H9 (cell line): ENCODE data around the gene ROBO3. TPM values are rescaled to one million over a fixed set of nuclear protein-coding genes. Genes with fewer than 3 reads are reported as not detected.

ENCODE experiments used
- DNase-seq: peaks from one replicate; pipeline ENCODE4 v3.0.0-alpha.2; 2017
- H2AFZ ChIP-seq: one replicate; pipeline ENCODE4 v1.6.1; 2013; ENCODE audit warnings: mild to moderate bottlenecking, low read length, control low read depth, moderate library complexity
- H2AK5ac ChIP-seq: 2 replicates; pipeline ENCODE4 v1.6.1; 2013; ENCODE audit warnings: low read length, control low read depth, mixed read lengths; ENCODE audit not compliant: insufficient read length
- H2BK120ac ChIP-seq: one replicate; pipeline ENCODE4 v1.6.1; 2013; ENCODE audit warnings: low read depth, mild to moderate bottlenecking, low read length, control low read depth, inconsistent platforms; ENCODE audit not compliant: poor library complexity, severe bottlenecking
- H2BK12ac ChIP-seq: 2 replicates; pipeline ENCODE4 v1.6.1; 2013; ENCODE audit warnings: low read length, control low read depth, mixed read lengths, low read depth; ENCODE audit not compliant: insufficient read length
- H2BK15ac ChIP-seq: 2 replicates; pipeline ENCODE4 v1.6.1; 2013; ENCODE audit warnings: low read depth, low read length, control low read depth
- H2BK20ac ChIP-seq: one replicate; pipeline ENCODE4 v1.6.1; 2013; ENCODE audit warnings: low read depth, mild to moderate bottlenecking, low read length, control low read depth, inconsistent platforms; ENCODE audit not compliant: poor library complexity, severe bottlenecking
- H2BK5ac ChIP-seq: 2 replicates; pipeline ENCODE4 v1.6.1; 2013; ENCODE audit warnings: low read length, control low read depth, mixed read lengths; ENCODE audit not compliant: insufficient read length
- H3K14ac ChIP-seq: 2 replicates; pipeline ENCODE4 v1.6.1; 2013; ENCODE audit warnings: low read length, control low read depth; ENCODE audit not compliant: insufficient read depth
- H3K18ac ChIP-seq: 2 replicates; pipeline ENCODE4 v1.6.1; 2013; ENCODE audit warnings: low read depth, mild to moderate bottlenecking, mixed read lengths, low read length, control low read depth; ENCODE audit not compliant: insufficient read length
- H3K23ac ChIP-seq: 2 replicates; pipeline ENCODE4 v1.6.1; 2013; ENCODE audit warnings: low read length, control low read depth, mixed read lengths, low read depth; ENCODE audit not compliant: insufficient read length
- H3K23me2 ChIP-seq: 2 replicates; pipeline ENCODE4 v1.6.1; 2013; ENCODE audit warnings: low read depth, mild to moderate bottlenecking, mixed read lengths, low read length, control low read depth; ENCODE audit not compliant: insufficient read length, poor library complexity, severe bottlenecking
- H3K27ac ChIP-seq: 2 replicates; pipeline ENCODE4 v1.5.1; 2013; ENCODE audit warnings: low read length, control low read depth, mixed read lengths, low read depth; ENCODE audit not compliant: insufficient read length
- H3K27me3 ChIP-seq: 2 replicates; pipeline ENCODE4 v1.6.1; 2013; ENCODE audit warnings: low read length, control low read depth, inconsistent platforms; ENCODE audit not compliant: insufficient read depth
- H3K4ac ChIP-seq: 2 replicates; pipeline ENCODE4 v1.6.1; 2013; ENCODE audit warnings: low read depth, mild to moderate bottlenecking, control low read depth, inconsistent platforms, low read length, moderate library complexity
- H3K4me1 ChIP-seq: 2 replicates; pipeline ENCODE4 v1.6.1; 2013; ENCODE audit warnings: low read length, control low read depth, inconsistent platforms; ENCODE audit not compliant: insufficient read depth
- H3K4me2 ChIP-seq: 2 replicates; pipeline ENCODE4 v1.6.1; 2013; ENCODE audit warnings: low read length, control low read depth, mixed read lengths; ENCODE audit not compliant: insufficient read length, insufficient read depth
- H3K56ac ChIP-seq: 2 replicates; pipeline ENCODE4 v1.6.1; 2013; ENCODE audit warnings: low read depth, mild to moderate bottlenecking, mixed read lengths, low read length, control low read depth; ENCODE audit not compliant: insufficient read length
- H3K79me1 ChIP-seq: 2 replicates; pipeline ENCODE4 v1.6.1; 2013; ENCODE audit warnings: low read depth, mild to moderate bottlenecking, moderate library complexity, low read length, control low read depth, inconsistent platforms; ENCODE audit not compliant: insufficient read depth, poor library complexity, severe bottlenecking
- H3K79me2 ChIP-seq: 2 replicates; pipeline ENCODE4 v1.6.1; 2013; ENCODE audit warnings: low read length, control low read depth, inconsistent platforms; ENCODE audit not compliant: insufficient read depth
- H3K9ac ChIP-seq: 2 replicates; pipeline ENCODE4 v1.6.1; 2013; ENCODE audit warnings: low read length, control low read depth, mixed read lengths; ENCODE audit not compliant: insufficient read length; ENCODE audit errors: extremely low read depth
- H3K9me3 ChIP-seq: one replicate; pipeline ENCODE4 v1.6.1; 2013; ENCODE audit warnings: low read depth, low read length, inconsistent platforms; ENCODE audit not compliant: control insufficient read depth
- H3T11ph ChIP-seq: one replicate; pipeline ENCODE4 v1.6.1; 2013; ENCODE audit warnings: mild to moderate bottlenecking, low read length, control low read depth, inconsistent platforms
- H4K20me1 ChIP-seq: one replicate; pipeline ENCODE4 v1.6.1; 2013; ENCODE audit not compliant: control insufficient read depth, insufficient read length, insufficient read depth
- H4K5ac ChIP-seq: 2 replicates; pipeline ENCODE4 v1.6.1; 2013; ENCODE audit warnings: low read depth, mild to moderate bottlenecking, mixed read lengths, low read length, control low read depth; ENCODE audit not compliant: insufficient read length
- H4K8ac ChIP-seq: replicated peaks from 2 replicates; pipeline ENCODE4 v1.6.1; 2013; ENCODE audit warnings: low read length, control low read depth, mixed read lengths, low read depth; ENCODE audit not compliant: insufficient read length
- H4K91ac ChIP-seq: 2 replicates; pipeline ENCODE4 v1.6.1; 2013; ENCODE audit warnings: low read depth, mild to moderate bottlenecking, moderate library complexity, mixed read lengths, low read length, control low read depth; ENCODE audit not compliant: insufficient read length
- H3K27ac Mint-ChIP-seq, 3 experiments: 2 replicates in 2 of 3; 3 replicates in 1 of 3; pipeline ENCODE4 v1.8.0; 2020 to 2021; ENCODE audit warnings: mixed read lengths in 3 of 3, mild to moderate bottlenecking in 1 of 3, moderate library complexity in 1 of 3
- H3K27me3 Mint-ChIP-seq: 2 replicates; pipeline ENCODE4 v1.8.0; 2021; ENCODE audit warnings: low read depth, mild to moderate bottlenecking, moderate library complexity, mixed read lengths
- H3K36me3 Mint-ChIP-seq, 3 experiments: 2 replicates in 2 of 3; 3 replicates in 1 of 3; pipeline ENCODE4 v1.8.0; 2020 to 2021; ENCODE audit warnings: low read depth in 3 of 3, mixed read lengths in 3 of 3; ENCODE audit not compliant: insufficient read depth in 1 of 3
- H3K4me1 Mint-ChIP-seq, 2 experiments: 2 replicates each; pipeline ENCODE4 v1.8.0; 2020; ENCODE audit warnings: mixed read lengths in 2 of 2
- H3K4me3 Mint-ChIP-seq, 2 experiments: 2 replicates in 1 of 2; 3 replicates in 1 of 2; pipeline ENCODE4 v1.8.0; 2020 to 2021; ENCODE audit warnings: mild to moderate bottlenecking in 2 of 2, mixed read lengths in 2 of 2, moderate library complexity in 1 of 2
- H3K9me3 Mint-ChIP-seq, 2 experiments: 2 replicates in 1 of 2; 3 replicates in 1 of 2; pipeline ENCODE4 v1.8.0; 2020; ENCODE audit warnings: mild to moderate bottlenecking in 2 of 2, mixed read lengths in 2 of 2, moderate library complexity in 1 of 2
- WGBS: extraction: QIAGEN DNeasy Blood & Tissue Kit; methylation state at CpG from one replicate; pipeline ENCODE4 v1.1.7; 2013; ENCODE audit warnings: missing lambda C conversion rate, low lambda C conversion rate, mixed read lengths; ENCODE audit not compliant: insufficient read length; ENCODE audit errors: extremely low coverage; 5-methylcytosine and 5-hydroxymethylcytosine counted together
- total RNA-seq: library from RNA; stranded (reverse); gene quantifications from 2 replicates; pipeline ENCODE4 v1.2.1, GENCODE V29; 2021
- TF ChIP-seq, protein P1 (sequence below): fragments of 200-600 bp; sonication (generic); conservative IDR thresholded peaks from 3 replicates; pipeline ENCODE4 v1.8.0; 2021; ENCODE audit warnings: antibody characterized with exemption, mild to moderate bottlenecking

ROBO3 gene
- total RNA-seq, 1 experiment from 2014 or later = 12.6 TPM

DNA sequence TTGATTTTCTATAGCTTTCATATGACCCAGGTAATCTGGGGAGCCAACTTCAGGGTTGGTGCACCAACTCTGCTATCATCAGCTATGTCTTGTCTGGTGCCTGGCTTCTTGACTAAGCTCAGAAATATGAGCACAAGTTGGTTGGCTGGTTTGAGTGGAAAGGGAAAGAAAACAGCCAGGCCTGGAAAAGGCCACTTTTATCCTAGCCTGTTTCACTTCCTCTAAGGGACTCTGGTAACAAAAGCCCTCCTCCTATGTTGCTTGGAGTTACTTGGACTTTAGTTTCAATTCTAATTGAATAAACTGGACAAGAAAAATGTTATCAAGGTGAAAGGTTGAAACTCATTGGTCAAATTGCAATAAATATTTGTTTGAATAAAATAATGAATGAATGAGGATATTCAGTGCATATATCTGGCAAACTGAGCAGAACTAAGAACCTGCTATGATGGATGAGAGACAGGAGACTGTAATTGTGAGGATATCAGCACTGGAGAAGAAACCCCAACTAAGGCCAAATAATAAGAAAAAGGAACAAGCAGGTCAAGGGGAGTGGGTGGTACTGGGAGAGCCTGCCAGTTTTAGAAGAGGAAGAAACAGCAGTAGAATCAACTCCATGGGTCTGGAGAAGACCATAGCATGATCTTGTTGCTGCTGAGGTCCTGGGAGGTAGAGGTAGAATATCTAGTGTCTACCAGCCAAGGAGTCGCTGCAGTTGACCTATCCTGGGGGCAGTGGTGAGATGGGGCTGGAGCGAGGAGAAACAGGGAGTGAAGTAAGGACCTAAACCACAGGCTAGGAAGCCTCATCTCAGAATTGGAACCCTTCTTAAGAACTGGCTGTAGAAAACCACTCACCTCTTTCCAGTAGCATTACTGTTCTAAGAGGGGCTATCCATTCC lies 24.2 kb downstream of the ROBO3 start:
- H4K20me1 ChIP-seq = no peaks in the 10 kb centered on the region
- H3K79me1 ChIP-seq = no peaks in the 10 kb centered on the region
- no peak overlapping the region for H2BK15ac ChIP-seq
- H3K27me3 Mint-ChIP-seq = peaks cover 33% of the 10 kb centered on the region
- H3K4me1 ChIP-seq = no peaks in the 10 kb centered on the region
- DNase-seq = no peak
- H3K27me3 ChIP-seq = no peaks in the 10 kb centered on the region; the same call in 1 of the 2 replicates
- H3K4ac ChIP-seq = no peak overlapping the region
- no peak overlapping the region for H3K4me3 Mint-ChIP-seq
- H3K4me1 Mint-ChIP-seq = no peaks in the 10 kb centered on the region
- H3K23me2 ChIP-seq = no peaks in the 10 kb centered on the region
- no peak overlapping the region for H3T11ph ChIP-seq
- no peak overlapping the region for H3K27ac Mint-ChIP-seq
- no peak overlapping the region for H4K91ac ChIP-seq
- no peaks in the 10 kb centered on the region for H3K79me2 ChIP-seq
- no peak overlapping the region for H2BK20ac ChIP-seq
- H3K27ac ChIP-seq = no peak overlapping the region
- H3K9ac ChIP-seq = no peak overlapping the region
- no peaks in the 10 kb centered on the region for H3K9me3 Mint-ChIP-seq
- H2BK5ac ChIP-seq = no peak overlapping the region
- H3K9me3 ChIP-seq = no peaks in the 10 kb centered on the region
- H3K23ac ChIP-seq = no peak overlapping the region
- H2AK5ac ChIP-seq = no peak overlapping the region
- no peak overlapping the region for H4K8ac ChIP-seq
- no peaks in the 10 kb centered on the region for H3K36me3 Mint-ChIP-seq
- WGBS = no CpG with 5 or more reads among the region's 2 CpGs
- no peak overlapping the region for H2AFZ ChIP-seq
- H4K5ac ChIP-seq = no peak overlapping the region
- TF ChIP-seq, protein P1, sequence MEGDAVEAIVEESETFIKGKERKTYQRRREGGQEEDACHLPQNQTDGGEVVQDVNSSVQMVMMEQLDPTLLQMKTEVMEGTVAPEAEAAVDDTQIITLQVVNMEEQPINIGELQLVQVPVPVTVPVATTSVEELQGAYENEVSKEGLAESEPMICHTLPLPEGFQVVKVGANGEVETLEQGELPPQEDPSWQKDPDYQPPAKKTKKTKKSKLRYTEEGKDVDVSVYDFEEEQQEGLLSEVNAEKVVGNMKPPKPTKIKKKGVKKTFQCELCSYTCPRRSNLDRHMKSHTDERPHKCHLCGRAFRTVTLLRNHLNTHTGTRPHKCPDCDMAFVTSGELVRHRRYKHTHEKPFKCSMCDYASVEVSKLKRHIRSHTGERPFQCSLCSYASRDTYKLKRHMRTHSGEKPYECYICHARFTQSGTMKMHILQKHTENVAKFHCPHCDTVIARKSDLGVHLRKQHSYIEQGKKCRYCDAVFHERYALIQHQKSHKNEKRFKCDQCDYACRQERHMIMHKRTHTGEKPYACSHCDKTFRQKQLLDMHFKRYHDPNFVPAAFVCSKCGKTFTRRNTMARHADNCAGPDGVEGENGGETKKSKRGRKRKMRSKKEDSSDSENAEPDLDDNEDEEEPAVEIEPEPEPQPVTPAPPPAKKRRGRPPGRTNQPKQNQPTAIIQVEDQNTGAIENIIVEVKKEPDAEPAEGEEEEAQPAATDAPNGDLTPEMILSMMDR = no peak
- no peak overlapping the region for H3K14ac ChIP-seq
- H3K56ac ChIP-seq = no peak overlapping the region
- H2BK120ac ChIP-seq = no peak overlapping the region
- no peak overlapping the region for H3K18ac ChIP-seq
- no peak overlapping the region for H2BK12ac ChIP-seq
- H3K4me2 ChIP-seq = no peak overlapping the region
